CD4-positive, alpha-beta T cell (primary cell): ENCODE results near the gene TMEM131. TPM values are rescaled to one million over a fixed set of nuclear protein-coding genes. Genes with fewer than 3 reads are reported as not detected.

Source experiments
- ATAC-seq: fragments of 200-7000 bp; cut with Tn5 transposase; one replicate; pipeline ENCODE4 v1.10.0; 2022; ENCODE audit warnings: mild to moderate bottlenecking; ENCODE audit not compliant: poor library complexity
- CTCF ChIA-PET: fragments of 350-600 bp; sonication (Branson Sonifier 250); formaldehyde crosslinking; loops from one replicate; lab custom pipeline; 2021; ENCODE audit warnings: antibody characterized with exemption, inconsistent platforms; lab: Charles Lee
- POLR2A ChIA-PET: fragments of 350-600 bp; sonication (Branson Sonifier 250); formaldehyde crosslinking; loops from one replicate; lab custom pipeline; 2021; ENCODE audit warnings: antibody characterized with exemption, inconsistent platforms; lab: Charles Lee
- DNase-seq, 14 experiments: peaks; one replicate each; pipeline ENCODE4 v3.0.0-alpha.2; 2013 to 2020; ENCODE audit warnings: mixed read lengths in 2 of 14
- H3K27ac ChIP-seq, 2 donors: one replicate each; pipeline versions ENCODE4 v1.5.1 to v1.7.0; 2013; ENCODE audit warnings: low read length in 2 of 2, low read depth in 1 of 2, mild to moderate bottlenecking in 1 of 2
- H3K27me3 ChIP-seq, 2 experiments: 1 replicate in 1 of 2; 2 replicates in 1 of 2; pipeline versions ENCODE4 v1.6.1 to v1.7.0; 2013; ENCODE audit warnings: low read length in 2 of 2, control low read depth in 1 of 2, mild to moderate bottlenecking in 1 of 2, moderate library complexity in 1 of 2; ENCODE audit not compliant: insufficient read depth in 2 of 2, control insufficient read depth in 1 of 2
- H3K36me3 ChIP-seq: one replicate; pipeline ENCODE4 v1.6.1; 2013; ENCODE audit warnings: low read length, control low read depth; ENCODE audit not compliant: insufficient read depth
- H3K4me1 ChIP-seq: one replicate; pipeline ENCODE4 v1.6.1; 2013; ENCODE audit warnings: low read length, control low read depth; ENCODE audit not compliant: insufficient read depth
- H3K4me3 ChIP-seq: one replicate; pipeline ENCODE4 v1.5.1; 2013; ENCODE audit warnings: mild to moderate bottlenecking, low read length, moderate library complexity
- H3K9me3 ChIP-seq, 2 experiments: 1 replicate in 1 of 2; 2 replicates in 1 of 2; pipeline versions ENCODE4 v1.6.1 to v1.7.0; 2013; ENCODE audit warnings: low read length in 2 of 2, mild to moderate bottlenecking in 2 of 2, control low read depth in 1 of 2, moderate library complexity in 1 of 2; ENCODE audit not compliant: control insufficient read depth in 1 of 2, insufficient read depth in 1 of 2
- H3K27ac Mint-ChIP-seq: one replicate; pipeline ENCODE4 v1.8.0; 2020; ENCODE audit warnings: mixed read lengths
- H3K27me3 Mint-ChIP-seq: one replicate; pipeline ENCODE4 v1.8.0; 2021; ENCODE audit warnings: mixed read lengths
- H3K36me3 Mint-ChIP-seq: one replicate; pipeline ENCODE4 v1.8.0; 2021; ENCODE audit warnings: low read depth, mixed read lengths
- H3K4me1 Mint-ChIP-seq: one replicate; pipeline ENCODE4 v1.8.0; 2021; ENCODE audit warnings: low read depth, mixed read lengths
- H3K4me3 Mint-ChIP-seq: one replicate; pipeline ENCODE4 v1.8.0; 2020; ENCODE audit warnings: mild to moderate bottlenecking, mixed read lengths
- H3K9me3 Mint-ChIP-seq: one replicate; pipeline ENCODE4 v1.8.0; 2020; ENCODE audit warnings: mixed read lengths
- CTCF ChIP-seq: fragments of 200-600 bp; IDR thresholded peaks from one replicate; pipeline ENCODE4 v1.8.0; 2022; ENCODE audit warnings: antibody characterized with exemption, mild to moderate bottlenecking
- intact Hi-C, 2 experiments: fragments of 100-400 bp; cut with DNase I in 1 of 2; cut with micrococcal nuclease in 1 of 2; formaldehyde crosslinking; loops; one replicate each; pipeline versions ENCODE4 v1.15.1 to v1.9.0; 2023 to 2025; cut with DNase I, micrococcal nuclease
- total RNA-seq, 174 experiments: library from RNA in 2 of 174; stranded (reverse) in 2 of 174; gene quantifications; one replicate each; pipeline ENCODE4 v1.2.3 and lab custom pipeline; 2021 to 2026

Gene TMEM131
- total RNA-seq, 2 experiments from 2014 or later: 29.2 to 33.6 TPM

- H3K9me3 ChIP-seq: no peaks in the 10 kb centered on the region
- intact Hi-C loops: no loop called here
- H3K36me3 ChIP-seq: no peaks in the 10 kb centered on the region
- Mint-ChIP-seq H3K36me3 (no peaks in the 10 kb centered on the region), H3K4me1 (no peaks in the 10 kb centered on the region), H3K27ac (no peak overlapping the region), H3K9me3 (no peaks in the 10 kb centered on the region), H3K27me3 (no peaks in the 10 kb centered on the region), H3K4me3 (no peak overlapping the region)
- ChIA-PET CTCF (no interaction called here), POLR2A (no interaction called here)
- H3K27me3 ChIP-seq: no peaks in the 10 kb centered on the region
- peak in 3 of 14 experiments; percentile 23 to 63 (median 51) for DNase-seq
- no peak overlapping the region for H3K4me3 ChIP-seq
- H3K4me1 ChIP-seq: no peaks in the 10 kb centered on the region
- no peak for TF ChIP-seq CTCF
- ATAC-seq: no peak
- H3K27ac ChIP-seq: no peak overlapping the region
These were observed 16.8 kb upstream of the TMEM131 start for GRCh38 chr2:98012561-98012991.

- Histone ChIP-seq H3K4me1 (no peaks in the 10 kb centered on the region), H3K9me3 (no peaks in the 10 kb centered on the region), H3K4me3 (no peak overlapping the region), H3K36me3 (no peaks in the 10 kb centered on the region), H3K27ac (no peak overlapping the region), H3K27me3 (no peaks in the 10 kb centered on the region)
- Mint-ChIP-seq H3K27me3 (no peaks in the 10 kb centered on the region), H3K36me3 (no peaks in the 10 kb centered on the region), H3K9me3 (no peaks in the 10 kb centered on the region), H3K4me1 (no peaks in the 10 kb centered on the region), H3K4me3 (no peak overlapping the region), H3K27ac (no peak overlapping the region)
- CTCF ChIA-PET: no interaction called here
- TF ChIP-seq CTCF: no peak
- DNase-seq (no peak), ATAC-seq (no peak)
- intact Hi-C loops: no loop called here
- POLR2A ChIA-PET: interaction anchor here (1.0 kb wide), 1 partner anchor 9 kb away, joined by 3 read pairs; no protein-coding TSS in a partner anchor
These were observed 14.4 kb upstream of the TMEM131 start for GRCh38 chr2:98009887-98010760.

- no peaks in the 10 kb centered on the region for H3K27me3 Mint-ChIP-seq
- no peak overlapping the region for H3K27ac Mint-ChIP-seq
- no peaks in the 10 kb centered on the region for H3K36me3 ChIP-seq
- TF ChIP-seq CTCF: no peak
- POLR2A ChIA-PET: no interaction called here
- no peak overlapping the region for H3K27ac ChIP-seq
- H3K4me3 ChIP-seq: no peak overlapping the region
- no peaks in the 10 kb centered on the region for H3K9me3 Mint-ChIP-seq
- no peaks in the 10 kb centered on the region for H3K4me1 Mint-ChIP-seq
- H3K4me3 Mint-ChIP-seq: no peak overlapping the region
- DNase-seq (no peak), ATAC-seq (no peak)
- H3K36me3 Mint-ChIP-seq: no peaks in the 10 kb centered on the region
- CTCF ChIA-PET: no interaction called here
- no peaks in the 10 kb centered on the region for H3K9me3 ChIP-seq
- H3K4me1 ChIP-seq: no peaks in the 10 kb centered on the region
- no peaks in the 10 kb centered on the region for H3K27me3 ChIP-seq
- intact Hi-C loops: no loop called here
These were observed 12.7 kb upstream of the TMEM131 start for GRCh38 chr2:98008415-98008814.
